ENCODE data around the gene H2BW2. TPM values are rescaled to one million over a fixed set of nuclear protein-coding genes. Genes with fewer than 3 reads are reported as not detected.

The H2BW2 gene
- total RNA-seq (2022; extraction: Qiagen RNA extraction; ENCODE audit: low read depth): not detected in 5 replicates

GRCh38 chrX:104039689-104040505, at the start of gene H2BW2:
Gene H2BW2, plus strand, starts transcription at chrX:104039956. Its CDS starts 39 bp downstream, at chrX:104039995.

GRCh38 chrX:104013606-104014005, 26.1 kb upstream of the H2BW2 start, which contains the start of gene H2BW1:
Gene H2BW1, minus strand, starts transcription at chrX:104013708. Its CDS starts 132 bp downstream, at chrX:104013576.

GRCh38 chrX:104075778-104076445, 36.2 kb downstream of the H2BW2 start, which contains the start of gene TMSB15C:
Gene TMSB15C, minus strand, starts transcription at chrX:104076236.

Other genes with a start within 250 kb of the H2BW2 start
- 0.03 to 0.05 TPM (median 0.03 TPM) in 3 of 5 replicates, not detected in the others for gene RAB9B, start 207.7 kb upstream of the H2BW2 start, total RNA-seq (2022; extraction: Qiagen RNA extraction; ENCODE audit: low read depth)
- 4.5 to 6.8 TPM (median 4.9 TPM) in 5 replicates for gene TMSB15B, start 77.3 kb upstream of the H2BW2 start, total RNA-seq (2022; extraction: Qiagen RNA extraction; ENCODE audit: low read depth)
- gene H2BW1, start 26.2 kb upstream of the H2BW2 start, total RNA-seq (2022; extraction: Qiagen RNA extraction; ENCODE audit: low read depth): not detected in 5 replicates
- 0.07 to 0.47 TPM (median 0.23 TPM) in 4 of 5 replicates, not detected in the other for gene TMSB15C, start 36.3 kb downstream of the H2BW2 start, total RNA-seq (2022; extraction: Qiagen RNA extraction; ENCODE audit: low read depth)
- gene ZCCHC18, start 72.6 kb downstream of the H2BW2 start, total RNA-seq (2022; extraction: Qiagen RNA extraction; ENCODE audit: low read depth): 0.08 to 0.25 TPM (median 0.15 TPM) in 3 of 5 replicates, not detected in the others
- 3.5 to 5.0 TPM (median 4.6 TPM) in 5 replicates for gene SLC25A53, start 117.1 kb downstream of the H2BW2 start, total RNA-seq (2022; extraction: Qiagen RNA extraction; ENCODE audit: low read depth)
- 7.1 to 20.0 TPM (median 18.0 TPM) in 5 replicates for gene FAM199X, start 126.5 kb downstream of the H2BW2 start, total RNA-seq (2022; extraction: Qiagen RNA extraction; ENCODE audit: low read depth)
- gene ESX1, start 215.0 kb downstream of the H2BW2 start, total RNA-seq (2022; extraction: Qiagen RNA extraction; ENCODE audit: low read depth): 0.08 TPM in 1 of 5 replicates, not detected in the others

Measured in A549 treated with RU486 at 1 μM for 4 hours (cell line).